ENCODE data around the gene HOXA9. TPM values are rescaled to one million over a fixed set of nuclear protein-coding genes. Genes with fewer than 3 reads are reported as not detected.

Gene HOXA9
- total RNA-seq, 1 donor from 2014 or later = 0.80 TPM

- Mint-ChIP-seq H3K27me3 (ENCODE audit: unreplicated experiment) (peaks cover 31% of the 10 kb centered on the region), H3K36me3 (ENCODE audit: low read depth, unreplicated experiment) (peaks cover 4% of the 10 kb centered on the region), H3K27ac (ENCODE audit: unreplicated experiment) (no peak overlapping the region), H3K4me1 (ENCODE audit: unreplicated experiment) (peaks cover 38% of the 10 kb centered on the region), H3K9me3 (ENCODE audit: unreplicated experiment) (no peaks in the 10 kb centered on the region), H3K4me3 (ENCODE audit: unreplicated experiment) (no peak overlapping the region)
- TF ChIP-seq CTCF (IDR thresholded peaks at IDR 0.05; ENCODE audit: unreplicated experiment) = no peak
- no peak for DNase-seq (ENCODE audit: low spot score)
Measured at GRCh38 chr7:27165996-27166530, 726 bp upstream of the HOXA9 start.

GRCh38 chr7:27164367-27165088 lies 809 bp downstream of the HOXA9 start:
- H3K4me1 Mint-ChIP-seq (ENCODE audit: unreplicated experiment) = peaks cover 31% of the 10 kb centered on the region
- H3K27ac Mint-ChIP-seq (ENCODE audit: unreplicated experiment) = no peak overlapping the region
- no peak for TF ChIP-seq CTCF (IDR thresholded peaks at IDR 0.05; ENCODE audit: unreplicated experiment)
- no peak overlapping the region for H3K4me3 Mint-ChIP-seq (ENCODE audit: unreplicated experiment)
- no peaks in the 10 kb centered on the region for H3K9me3 Mint-ChIP-seq (ENCODE audit: unreplicated experiment)
- peak; percentile 60 for DNase-seq (ENCODE audit: low spot score)
- peaks cover 4% of the 10 kb centered on the region for H3K36me3 Mint-ChIP-seq (ENCODE audit: low read depth, unreplicated experiment)
- H3K27me3 Mint-ChIP-seq (ENCODE audit: unreplicated experiment) = peaks cover 33% of the 10 kb centered on the region

GRCh38 chr7:27164045-27164366 lies 1.3 kb downstream of the HOXA9 start:
- Mint-ChIP-seq H3K27me3 (ENCODE audit: unreplicated experiment) (peaks cover 36% of the 10 kb centered on the region), H3K36me3 (ENCODE audit: low read depth, unreplicated experiment) (peaks cover 4% of the 10 kb centered on the region), H3K4me3 (ENCODE audit: unreplicated experiment) (no peak overlapping the region), H3K9me3 (ENCODE audit: unreplicated experiment) (no peaks in the 10 kb centered on the region), H3K27ac (ENCODE audit: unreplicated experiment) (no peak overlapping the region), H3K4me1 (ENCODE audit: unreplicated experiment) (peaks cover 31% of the 10 kb centered on the region)
- no peak for DNase-seq (ENCODE audit: low spot score)
- no peak for TF ChIP-seq CTCF (IDR thresholded peaks at IDR 0.05; ENCODE audit: unreplicated experiment)

GRCh38 chr7:27163288-27164044 lies 1.9 kb downstream of the HOXA9 start:
- Mint-ChIP-seq H3K4me1 (ENCODE audit: unreplicated experiment) (peaks cover 26% of the 10 kb centered on the region), H3K27me3 (ENCODE audit: unreplicated experiment) (peaks cover 34% of the 10 kb centered on the region), H3K27ac (ENCODE audit: unreplicated experiment) (no peak overlapping the region), H3K9me3 (ENCODE audit: unreplicated experiment) (no peaks in the 10 kb centered on the region), H3K36me3 (ENCODE audit: low read depth, unreplicated experiment) (peaks cover 4% of the 10 kb centered on the region), H3K4me3 (ENCODE audit: unreplicated experiment) (no peak overlapping the region)
- no peak for TF ChIP-seq CTCF (IDR thresholded peaks at IDR 0.05; ENCODE audit: unreplicated experiment)
- no peak for DNase-seq (ENCODE audit: low spot score)
